Limb (tissue), 2 donors: Measurements from ENCODE around the gene TECPR2.
"Not testable (repeated sequence)": the region's sequence is repeated elsewhere in the genome, so short reads cannot be mapped to it uniquely, and the experiment has no call there.

ENCODE experiments used
- DNase-seq, 2 donors: peaks; one replicate each; pipeline ENCODE4 v3.0.0-alpha.2; 2016; ENCODE audit errors: extremely low spot score in 2 of 2

Gene TECPR2

DNA sequence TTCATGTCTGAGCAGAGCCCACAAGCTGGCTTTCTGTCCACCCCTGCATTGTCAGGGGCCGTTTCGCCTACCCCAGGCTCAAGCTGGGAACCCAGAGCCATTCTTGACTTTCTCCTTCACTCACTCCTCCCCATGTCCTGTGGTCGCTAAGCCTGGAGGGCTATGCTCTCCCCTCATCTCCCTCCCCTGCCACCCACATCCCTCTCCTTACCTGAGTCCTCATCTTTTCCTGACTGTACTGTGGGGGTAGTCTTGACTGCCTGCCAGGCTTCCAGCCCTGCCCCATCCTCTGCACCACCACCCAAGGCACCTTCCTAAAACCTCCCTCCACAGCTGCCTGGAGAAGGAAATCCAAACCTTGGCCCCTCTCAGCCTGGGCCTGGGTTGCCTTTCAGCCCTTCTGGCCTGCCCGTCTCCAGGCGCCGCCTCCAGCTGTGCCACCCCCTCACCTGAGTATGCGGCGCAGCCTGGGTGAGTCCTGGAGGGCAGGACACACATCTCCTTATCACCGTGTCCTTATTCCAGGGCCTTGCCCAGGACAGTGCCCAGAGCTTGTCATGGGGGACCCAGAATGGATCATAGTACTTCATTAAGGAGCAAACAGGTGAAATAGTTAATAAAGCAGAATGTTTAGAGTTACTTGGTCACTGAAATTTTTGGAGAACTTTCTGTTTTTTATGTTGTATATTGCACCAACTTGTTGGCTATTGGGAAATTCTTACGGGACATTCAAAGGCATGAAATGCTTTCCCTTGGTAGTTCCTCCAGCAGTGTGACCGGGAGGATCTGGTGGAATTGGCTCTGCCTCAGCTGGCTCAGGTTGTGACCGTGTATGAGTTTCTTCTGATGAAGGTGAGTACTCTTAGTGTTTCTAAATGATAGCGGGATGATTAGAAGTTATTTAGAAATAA lies 28.7 kb upstream of the TECPR2 start:
- DNase-seq = no peak

DNA sequence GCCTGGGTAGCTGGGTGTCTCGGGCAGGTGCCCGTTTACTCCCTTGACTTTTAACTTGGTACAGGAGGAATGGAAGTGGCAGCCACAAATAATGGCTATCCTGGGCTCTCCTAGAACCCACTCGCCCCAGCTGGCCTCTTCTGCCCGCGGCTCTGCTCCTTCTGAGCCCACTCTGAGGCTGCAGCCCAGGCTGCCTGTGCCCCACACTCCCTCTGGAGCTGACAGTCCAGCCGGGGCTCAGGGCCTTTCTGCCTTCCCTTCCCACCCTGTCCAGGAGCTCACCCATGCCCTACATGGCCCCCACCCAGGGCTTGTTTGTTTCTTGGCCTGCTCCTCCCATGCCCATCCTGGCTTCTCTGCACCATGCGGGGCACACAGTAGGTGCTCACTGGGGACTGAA lies 27.6 kb upstream of the TECPR2 start:
- DNase-seq = no peak

DNA sequence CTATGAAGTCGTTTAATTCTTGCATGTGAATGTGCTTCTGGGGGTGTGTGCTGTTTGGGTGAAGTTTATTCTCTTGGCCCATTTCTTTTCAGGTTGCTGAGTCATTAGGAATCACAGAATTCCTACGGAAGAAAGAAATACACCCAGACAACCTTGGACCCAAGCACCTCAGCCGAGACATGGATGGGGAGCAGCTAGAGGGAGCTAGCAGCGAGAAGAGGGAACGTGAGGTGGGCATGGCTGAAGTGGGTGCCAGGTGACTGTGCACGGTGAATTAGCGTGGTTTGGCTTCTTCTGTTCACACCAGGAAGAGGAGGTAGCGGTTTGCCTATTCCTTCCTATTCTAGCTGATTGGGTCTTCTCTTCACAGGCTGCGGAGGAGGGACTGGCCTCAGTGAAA lies 24.0 kb upstream of the TECPR2 start:
- no peak for DNase-seq

DNA sequence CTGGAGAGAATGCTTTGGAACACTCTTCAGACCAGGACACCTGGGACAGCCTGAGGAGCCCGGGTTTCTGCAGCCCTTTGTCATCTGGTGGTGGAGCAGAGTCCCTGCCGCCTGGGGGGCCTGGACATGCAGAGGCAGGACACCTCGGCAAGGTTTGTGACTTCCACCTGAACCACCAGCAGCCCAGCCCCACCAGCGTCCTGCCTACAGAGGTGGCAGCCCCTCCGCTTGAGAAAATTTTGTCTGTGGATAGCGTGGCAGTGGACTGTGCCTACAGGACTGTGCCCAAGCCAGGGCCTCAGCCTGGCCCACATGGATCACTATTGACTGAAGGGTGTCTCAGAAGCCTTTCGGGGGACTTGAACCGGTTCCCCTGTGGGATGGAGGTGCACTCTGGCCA lies 21.2 kb upstream of the TECPR2 start:
- DNase-seq = no peak

DNA sequence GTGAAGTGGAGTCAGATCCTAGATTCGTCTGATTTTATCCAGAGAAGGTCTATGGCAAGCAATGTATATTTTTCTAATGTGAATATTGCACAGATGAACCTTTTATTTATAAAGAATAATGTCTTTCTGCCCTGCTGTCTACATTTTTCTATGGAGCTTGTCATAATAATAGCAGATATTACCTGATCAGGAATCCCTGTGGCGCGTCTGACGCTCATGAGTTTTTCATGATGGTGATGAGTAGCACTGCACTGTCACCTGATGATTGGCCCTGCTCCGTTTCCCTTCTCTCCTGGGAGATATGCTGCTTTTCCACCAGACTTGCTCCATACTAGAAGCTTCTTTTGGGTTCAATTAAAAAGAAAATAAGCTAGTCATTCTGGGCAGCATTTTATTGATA lies 20.5 kb upstream of the TECPR2 start:
- no peak for DNase-seq

DNA sequence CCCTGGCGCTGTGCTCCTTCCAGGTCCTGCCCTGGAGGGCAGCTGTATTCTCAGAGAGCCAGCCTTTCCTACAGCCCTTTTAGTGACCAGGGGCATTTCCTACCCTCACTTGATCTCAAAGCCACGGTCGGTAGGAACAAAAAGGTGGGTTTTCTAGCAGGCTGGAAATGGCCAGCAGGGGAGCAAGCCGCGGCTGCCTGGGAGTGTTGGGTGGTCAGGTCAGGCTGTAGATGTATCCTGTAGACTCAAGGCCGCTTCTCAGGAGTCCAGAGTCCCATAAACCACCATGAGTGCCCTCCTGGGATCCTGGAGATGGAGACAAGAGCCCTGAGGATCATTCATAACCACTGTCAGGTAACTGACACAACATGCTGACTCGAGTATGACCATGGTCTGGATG lies 18.7 kb upstream of the TECPR2 start:
- DNase-seq = no peak

DNA sequence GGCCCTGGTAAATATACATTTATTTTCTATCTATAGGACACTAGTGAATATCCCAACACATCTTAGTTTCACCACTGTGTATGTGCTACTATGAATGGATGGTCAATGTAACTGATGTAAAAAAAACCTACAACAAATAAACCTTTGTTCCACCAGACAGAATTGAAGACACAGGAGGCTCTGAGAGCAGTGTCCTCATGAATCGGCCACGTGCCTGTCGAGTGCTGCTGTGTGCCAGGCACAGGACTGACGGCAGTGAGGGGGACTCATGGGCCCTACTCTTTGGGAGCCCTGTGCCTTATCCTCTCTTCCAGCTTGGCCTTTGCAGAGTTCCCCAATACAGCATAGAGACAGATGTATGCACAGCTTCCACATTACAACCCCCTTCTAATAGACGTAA lies 18.3 kb upstream of the TECPR2 start:
- no peak for DNase-seq

DNA sequence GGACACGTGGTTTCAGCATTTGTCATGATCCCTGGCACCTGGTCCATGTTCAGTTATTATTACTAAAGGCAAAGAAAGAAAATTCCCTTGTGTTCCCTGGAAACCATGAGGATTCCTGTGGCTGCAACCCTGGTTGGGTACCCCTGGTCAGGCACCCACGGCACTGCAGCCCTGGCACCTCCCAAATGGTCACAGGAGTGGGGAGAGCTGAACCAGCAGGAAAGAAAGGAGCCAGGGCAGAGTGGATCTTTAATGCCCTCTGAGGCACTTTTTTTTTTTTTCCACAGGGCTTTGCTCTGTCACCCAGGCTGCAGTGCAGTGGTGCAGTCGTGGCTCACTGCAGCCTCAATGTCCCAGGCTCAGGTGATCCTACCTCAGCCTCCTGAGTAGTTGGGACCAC lies 17.5 kb upstream of the TECPR2 start:
- DNase-seq = no peak

DNA sequence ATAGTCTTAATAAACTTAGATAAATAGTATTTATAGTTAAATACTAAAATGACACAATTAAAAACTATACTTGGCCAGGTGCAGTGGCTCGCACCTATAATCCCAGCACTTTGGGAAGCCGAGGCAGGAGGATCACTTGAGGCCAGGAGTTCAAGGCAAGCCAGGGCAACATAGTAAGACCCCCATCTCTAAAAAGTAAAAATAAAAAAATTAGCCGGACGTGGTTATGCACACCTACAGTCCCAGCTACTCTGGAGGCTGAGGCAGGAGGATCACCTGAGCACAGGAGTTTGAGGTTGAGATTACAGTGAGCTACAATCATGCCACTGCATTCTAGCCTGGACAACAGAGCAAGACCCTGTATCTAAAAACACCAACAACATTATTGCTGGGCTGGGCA lies 16.1 kb upstream of the TECPR2 start:
- DNase-seq = no peak

DNA sequence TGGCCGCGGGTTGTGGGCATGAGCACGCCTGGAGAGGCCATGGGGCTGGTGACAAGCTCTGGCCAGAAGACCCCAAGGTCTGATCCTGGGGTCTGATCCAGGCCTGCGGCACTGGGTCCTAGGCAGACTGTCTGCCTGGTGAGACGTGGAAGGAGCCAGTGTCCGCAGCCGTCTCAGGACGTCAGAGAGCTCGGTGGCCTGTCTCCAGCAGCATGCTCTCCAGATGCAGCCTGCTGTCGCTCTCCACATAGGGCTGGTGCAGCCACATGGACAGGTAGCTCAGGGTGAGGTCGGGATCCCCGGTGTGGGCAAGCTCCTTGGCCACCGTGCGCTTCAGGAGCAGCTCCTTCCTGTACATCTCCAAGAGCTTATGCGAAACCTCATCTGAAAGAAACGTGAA lies 14.4 kb upstream of the TECPR2 start:
- no peak for DNase-seq

DNA sequence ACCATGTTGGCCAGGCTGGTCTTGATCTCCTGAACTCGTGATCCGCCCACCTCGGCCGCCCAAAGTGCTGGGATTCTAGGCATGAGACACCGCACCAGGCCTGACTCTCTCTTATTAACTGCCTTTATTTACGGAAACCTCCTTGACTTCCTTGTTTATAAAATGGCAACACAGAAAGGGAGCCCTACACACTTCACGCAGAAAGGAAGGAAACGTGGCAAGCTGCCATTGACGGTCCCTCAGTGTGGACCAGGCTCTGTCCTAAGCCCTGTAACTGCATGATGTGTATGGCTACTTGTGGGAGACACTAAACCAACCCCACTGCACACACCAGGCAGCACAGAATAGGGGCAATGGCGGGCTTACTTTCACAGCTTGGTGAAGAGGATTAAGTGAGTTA lies 11.7 kb upstream of the TECPR2 start:
- DNase-seq = no peak

DNA sequence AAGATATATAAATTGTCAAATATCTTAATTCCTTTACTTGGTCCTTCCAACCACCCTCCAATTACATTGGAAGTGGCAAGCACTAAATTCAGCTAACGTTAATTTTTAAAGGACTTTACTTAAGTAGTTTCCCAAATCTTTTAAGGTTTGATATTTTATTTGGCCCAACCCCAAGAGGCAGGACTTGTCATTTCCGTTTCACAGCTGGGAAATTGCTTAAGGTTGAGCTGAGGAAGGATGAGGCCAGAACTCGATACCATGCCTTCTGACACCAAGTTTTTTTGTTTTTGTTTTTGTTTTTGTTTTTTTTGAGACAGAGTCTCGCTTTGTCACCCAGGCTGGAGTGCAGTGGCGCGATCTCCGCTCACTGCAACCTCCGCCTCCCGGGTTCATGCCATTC lies 11.1 kb upstream of the TECPR2 start:
- DNase-seq = not testable (repeated sequence)

DNA sequence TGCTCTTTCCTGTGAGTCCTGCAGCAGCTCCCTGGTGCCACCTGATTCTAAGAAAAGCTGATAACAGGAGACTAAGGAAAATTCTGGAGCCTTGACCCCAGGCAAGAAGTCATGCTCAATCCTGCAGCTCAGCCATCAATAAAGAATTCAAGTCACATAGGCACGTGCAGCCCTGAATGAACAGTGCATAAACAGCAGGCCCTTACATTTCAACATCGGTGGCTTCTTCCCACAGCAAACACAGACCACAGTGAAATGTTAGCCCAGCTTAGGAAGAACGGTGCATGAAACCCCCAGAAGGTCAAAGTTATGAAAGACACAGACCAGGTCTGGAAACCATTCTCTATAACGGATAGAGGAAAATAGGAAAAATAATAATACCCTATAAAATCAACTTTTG lies 10.5 kb upstream of the TECPR2 start:
- DNase-seq = no peak

DNA sequence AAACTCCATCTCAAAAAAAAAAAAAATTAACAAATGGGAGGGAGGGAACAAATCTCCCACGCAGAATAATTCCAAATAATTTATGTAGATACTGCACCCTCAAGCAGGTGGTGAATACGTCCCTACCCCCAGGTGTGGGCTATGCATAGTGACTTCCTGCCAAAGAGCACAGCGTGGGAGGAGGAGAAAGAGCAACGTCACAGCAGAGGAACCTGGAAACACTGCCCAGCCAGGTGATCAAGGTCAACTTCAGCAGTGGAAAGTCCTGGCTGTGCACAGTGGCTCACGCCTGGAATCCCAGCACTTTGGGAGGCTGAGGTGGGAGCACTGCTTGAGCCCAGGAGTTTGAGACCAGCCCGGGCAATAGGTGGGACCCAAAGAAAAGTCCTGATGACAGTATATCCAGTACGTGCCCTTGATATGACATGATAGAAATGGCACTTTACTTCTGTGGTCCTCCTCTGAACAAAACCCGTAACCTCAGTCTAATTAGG lies 9.6 kb upstream of the TECPR2 start:
- no peak for DNase-seq

DNA sequence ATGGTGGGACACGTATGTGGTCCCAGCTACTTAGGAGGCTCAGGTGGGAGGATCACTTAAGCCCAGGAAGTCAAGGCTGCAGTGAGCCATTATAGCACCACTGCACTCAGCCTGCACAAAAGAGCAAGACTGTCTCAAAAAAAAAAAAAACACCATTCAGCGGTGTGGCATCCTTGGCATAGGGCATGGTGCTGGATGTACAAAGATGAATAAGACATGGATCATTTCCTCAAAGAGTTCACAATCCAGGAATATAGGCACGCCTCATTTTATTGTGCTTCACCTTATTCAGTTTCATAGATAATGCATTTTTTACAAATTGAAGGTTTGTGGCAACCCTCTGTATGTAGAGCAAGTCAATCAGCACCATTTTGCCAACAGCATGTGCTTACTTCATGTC lies 6.5 kb upstream of the TECPR2 start:
- DNase-seq = no peak

DNA sequence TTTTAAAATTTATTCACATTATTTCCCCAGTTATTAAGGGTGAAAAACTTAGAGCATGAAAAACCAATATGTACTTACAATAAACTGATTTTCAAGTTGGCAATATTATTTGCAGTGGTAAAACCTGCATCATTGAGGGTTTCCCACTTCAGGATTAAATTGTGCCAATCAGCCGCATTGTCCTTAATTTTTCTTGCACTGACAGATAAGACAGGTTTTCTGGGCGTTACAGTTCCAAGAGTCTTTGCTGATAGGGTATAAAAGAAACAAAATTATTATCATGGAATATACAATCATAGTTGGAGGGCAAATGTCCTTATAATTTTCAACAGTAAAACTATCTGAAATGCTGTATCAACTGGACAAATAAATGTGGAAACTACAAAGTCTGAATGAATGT lies 3.4 kb upstream of the TECPR2 start:
- DNase-seq = no peak

DNA sequence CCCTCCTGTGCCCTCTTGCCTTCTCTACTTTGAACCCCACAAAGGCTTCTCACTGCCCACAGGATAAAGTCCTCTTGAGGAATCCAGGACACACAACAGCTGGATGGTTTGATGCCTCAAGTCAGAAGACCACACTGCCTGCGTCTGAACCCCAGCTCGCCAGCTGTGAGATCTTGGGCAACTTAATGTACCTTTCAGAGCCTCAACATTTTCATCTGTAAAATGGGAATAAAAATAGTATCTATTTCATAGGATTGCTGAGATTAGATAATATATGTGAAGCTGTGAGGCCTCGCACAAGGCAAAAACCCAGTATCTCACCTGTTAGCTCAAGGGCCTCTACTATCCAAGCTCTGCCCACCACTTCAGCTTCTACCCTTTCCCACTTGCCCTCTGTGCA lies 2.4 kb upstream of the TECPR2 start:
- DNase-seq = no peak

DNA sequence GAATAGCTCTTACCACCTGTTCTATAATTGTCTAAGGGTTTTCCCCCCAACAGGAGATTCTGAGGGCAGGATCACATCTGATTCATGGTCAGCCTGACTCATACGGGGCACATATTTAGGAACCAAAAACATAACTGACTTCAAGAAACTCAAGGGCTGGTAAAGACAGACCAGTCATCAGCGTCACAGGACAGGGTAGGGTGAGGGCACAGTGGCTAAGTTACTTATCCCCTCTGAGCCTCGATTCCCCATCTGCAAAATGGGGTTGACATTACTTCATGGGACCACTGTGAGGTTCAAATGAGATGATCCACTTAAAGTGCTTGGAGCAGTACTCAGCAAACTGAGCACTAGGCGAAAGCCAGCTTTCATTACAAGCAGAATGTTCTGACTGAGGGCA lies 657 bp upstream of the TECPR2 start:
- DNase-seq = no peak

DNA sequence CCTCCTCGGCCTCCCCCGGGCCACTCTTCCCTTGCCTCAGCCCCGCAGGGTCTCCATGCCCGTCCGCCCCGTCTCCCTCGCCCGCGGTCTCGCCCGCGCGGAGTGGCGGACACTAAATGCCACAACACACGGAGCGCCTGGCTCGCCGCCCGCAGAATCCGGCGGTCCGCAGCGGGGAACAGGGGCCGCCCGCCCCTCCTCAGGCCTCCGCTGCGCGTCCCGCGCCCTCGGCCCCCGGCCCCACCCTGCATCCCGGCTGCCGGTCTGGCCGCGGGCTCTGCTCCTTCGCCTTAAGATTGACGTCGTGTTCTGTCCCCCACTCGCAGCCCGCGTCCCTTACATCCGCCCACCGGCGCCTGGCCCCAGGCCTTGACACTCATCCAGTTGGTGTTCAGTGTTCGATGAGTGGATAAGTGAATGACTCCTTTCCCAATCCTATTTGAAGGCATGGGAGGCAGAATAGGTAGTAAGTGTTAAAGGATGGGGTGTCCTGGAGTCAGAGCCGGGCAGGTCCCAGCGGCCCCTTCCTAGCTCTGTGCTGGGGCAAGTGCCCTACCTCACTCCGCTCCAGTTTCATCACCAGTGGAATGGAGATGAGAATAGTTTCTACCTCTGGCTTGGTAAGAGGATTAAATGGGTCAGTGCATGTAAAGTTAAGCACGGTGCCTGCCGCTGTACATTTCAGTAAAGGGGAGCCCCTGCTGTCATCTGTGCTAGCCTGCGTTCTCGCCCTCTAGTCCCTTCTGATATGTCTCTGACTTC lies 622 bp downstream of the TECPR2 start:
- peak in 1 of 2 donors; percentile 8 for DNase-seq

DNA sequence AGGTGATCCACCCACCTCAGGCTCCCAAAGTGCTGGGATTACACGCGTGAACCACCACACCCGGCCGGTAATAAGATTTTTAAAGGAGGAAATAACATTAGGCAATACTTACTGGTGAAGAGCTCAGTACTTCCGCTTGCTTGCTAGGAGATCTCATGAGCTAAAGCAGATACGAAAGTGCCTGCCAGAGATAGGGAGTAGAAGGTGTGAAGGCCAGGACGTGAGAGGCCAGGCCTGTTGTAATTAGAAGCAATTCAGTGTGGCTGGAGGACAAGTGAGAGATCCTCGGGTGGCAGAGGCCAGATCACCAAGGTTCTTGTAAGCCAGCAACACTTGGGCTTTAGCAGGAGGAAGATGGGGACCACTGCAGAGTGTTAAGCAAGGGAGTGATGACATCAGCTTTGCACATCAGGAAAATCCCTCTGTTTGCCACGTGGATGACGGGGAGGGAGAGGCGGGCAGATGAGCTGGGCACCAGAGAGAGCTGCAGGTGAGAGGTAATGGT lies 7.6 kb downstream of the TECPR2 start:
- no peak for DNase-seq

DNA sequence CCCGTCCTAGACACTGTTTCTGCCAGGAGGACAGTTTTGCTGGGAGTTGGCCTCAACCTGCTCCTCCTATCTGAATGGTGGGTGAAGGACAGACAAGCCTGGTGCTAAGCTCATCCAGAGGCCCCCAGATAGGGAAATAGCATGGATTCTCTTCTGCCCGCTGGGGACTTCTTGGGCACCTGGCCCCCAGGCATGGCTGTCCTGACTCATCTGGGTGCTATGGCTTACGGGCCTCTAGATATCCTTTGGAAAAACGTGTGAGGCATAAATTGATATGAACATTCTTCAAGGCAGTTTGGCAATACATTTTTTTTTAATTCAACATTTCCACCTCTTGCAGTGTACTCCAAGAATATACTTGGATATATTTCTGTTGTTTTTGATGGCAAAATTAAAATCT lies 8.6 kb downstream of the TECPR2 start:
- DNase-seq = no peak

DNA sequence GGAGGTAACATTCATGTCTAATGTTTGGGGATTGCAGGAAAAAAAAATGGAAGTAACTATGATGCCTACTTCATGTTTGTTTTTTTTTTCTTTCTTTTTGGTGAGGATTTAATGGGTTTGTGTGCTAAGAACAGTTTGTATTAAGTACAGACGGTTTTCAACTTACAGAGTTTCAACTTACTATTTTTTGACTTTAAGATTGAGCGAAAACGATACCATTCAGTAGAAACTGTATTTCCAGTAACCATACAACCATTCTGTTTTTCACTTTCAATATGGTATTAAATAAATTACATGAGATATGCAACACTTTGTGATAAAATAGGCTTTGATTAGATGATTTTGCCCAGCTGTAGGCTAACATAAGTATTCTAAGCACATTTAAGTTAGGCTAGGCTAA lies 10.4 kb downstream of the TECPR2 start:
- no peak for DNase-seq

DNA sequence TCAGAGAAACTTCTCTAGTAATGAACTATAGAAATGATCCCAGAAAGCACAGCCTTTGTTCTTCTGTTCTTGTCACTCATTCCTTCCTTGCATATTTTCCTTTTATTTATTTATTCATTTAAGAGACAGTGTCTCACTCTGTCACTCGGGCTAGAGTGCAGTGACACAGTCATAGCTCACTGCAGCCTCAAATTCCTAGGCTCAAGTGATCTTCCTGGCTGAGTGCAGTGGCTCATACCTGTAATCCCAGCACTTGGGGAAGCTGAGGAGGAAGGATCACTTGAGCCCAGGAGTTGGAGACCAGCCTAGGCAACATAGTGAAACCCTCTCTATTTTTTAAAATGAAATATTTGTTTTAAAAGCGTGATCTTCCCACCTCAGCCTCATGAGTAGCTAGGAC lies 11.5 kb downstream of the TECPR2 start:
- no peak for DNase-seq
